DOHH2 (cell line): ENCODE results near the gene PRDM15.

Experiments used
- CTCF ChIP-seq: fragments of 200-600 bp; sonication (generic); IDR thresholded peaks from one replicate; pipeline ENCODE4 v1.5.1; 2014; ENCODE audit warnings: antibody characterized with exemption, mild to moderate bottlenecking, low read depth, low read length; ENCODE audit not compliant: poor library complexity, severe bottlenecking
- EZH2phosphoT487 ChIP-seq: fragments of 200-600 bp; sonication (generic); IDR thresholded peaks from 2 replicates; pipeline ENCODE4 v1.6.1; 2017; ENCODE audit warnings: borderline replicate concordance, mild to moderate bottlenecking, antibody characterized with exemption, low read length, moderate library complexity, mixed read lengths

GRCh38 chr21:41894922-41895557 is 15.9 kb upstream of the PRDM15 start:
- no peak for TF ChIP-seq CTCF
- TF ChIP-seq EZH2phosphoT487 = no peak
